IMR-90 (cell line): ENCODE measurements around the gene IQSEC1. TPM values are rescaled to one million over a fixed set of nuclear protein-coding genes. Genes with fewer than 3 reads are reported as not detected.

Experiments
- ATAC-seq: fragments of 200-7000 bp; cut with Tn5 transposase; 2 replicates; pipeline ENCODE4 v1.9.1; 2020; ENCODE audit warnings: low read depth, mild to moderate bottlenecking, moderate library complexity
- BruUV-seq: library from RNA; stranded (reverse); fragments of 400-500 nt; replicated peaks from 2 replicates; lab custom pipeline; 2021; lab: Mats Ljungman, UMichigan
- CTCF ChIA-PET: fragments of 300-600 bp; formaldehyde crosslinking; extraction: SDS; loops from one replicate; lab custom pipeline; 2021; ENCODE audit warnings: antibody characterized with exemption; lab: Yijun Ruan, JAX
- POLR2A ChIA-PET: fragments of 300-600 bp; sonication (Branson Sonifier 250); formaldehyde crosslinking; loops from one replicate; lab custom pipeline; 2022; ENCODE audit warnings: antibody characterized with exemption; ENCODE audit not compliant: unreplicated experiment; lab: Charles Lee
- DNase-seq: peaks from one replicate; pipeline ENCODE4 v3.0.0; 2013
- H2AFZ ChIP-seq: replicated peaks from 2 replicates; pipeline ENCODE3; 2013; ENCODE audit warnings: low read length, mild to moderate bottlenecking; ENCODE audit not compliant: poor library complexity
- H2AK5ac ChIP-seq: 2 replicates; pipeline ENCODE4 v1.6.1; 2013; ENCODE audit warnings: low read depth, low read length, inconsistent platforms
- H2AK9ac ChIP-seq: replicated peaks from 2 replicates; pipeline ENCODE3; 2013; ENCODE audit warnings: mild to moderate bottlenecking, low read depth, low read length, moderate library complexity; ENCODE audit not compliant: poor library complexity
- H2BK120ac ChIP-seq: 2 replicates; pipeline ENCODE4 v1.6.1; 2013; ENCODE audit warnings: low read depth, low read length, inconsistent platforms
- H2BK15ac ChIP-seq: 3 replicates; pipeline ENCODE4 v1.6.1; 2013; ENCODE audit warnings: low read depth, low read length, inconsistent platforms
- H2BK20ac ChIP-seq: 2 replicates; pipeline ENCODE4 v1.6.1; 2013; ENCODE audit warnings: low read depth, mild to moderate bottlenecking, inconsistent platforms, low read length, moderate library complexity
- H2BK5ac ChIP-seq: 2 replicates; pipeline ENCODE4 v1.6.1; 2013; ENCODE audit warnings: mild to moderate bottlenecking, low read depth, low read length, inconsistent platforms; ENCODE audit not compliant: poor library complexity, severe bottlenecking
- H3K14ac ChIP-seq: replicated peaks from 2 replicates; pipeline ENCODE4 v1.6.1; 2013; ENCODE audit warnings: low read depth, low read length, inconsistent platforms
- H3K18ac ChIP-seq: 2 replicates; pipeline ENCODE4 v1.6.1; 2013; ENCODE audit warnings: low read depth, low read length, control low read depth
- H3K23ac ChIP-seq: 2 replicates; pipeline ENCODE4 v1.6.1; 2013; ENCODE audit warnings: low read depth, low read length, inconsistent platforms
- H3K27ac ChIP-seq: 2 replicates; pipeline ENCODE4 v1.5.1; 2013; ENCODE audit warnings: mild to moderate bottlenecking, control low read depth, low read length; ENCODE audit not compliant: insufficient read depth
- H3K27me3 ChIP-seq: 2 replicates; pipeline ENCODE4 v1.6.1; 2013; ENCODE audit warnings: low read length; ENCODE audit not compliant: control insufficient read depth, insufficient read depth
- H3K36me3 ChIP-seq: 2 replicates; pipeline ENCODE4 v1.6.1; 2013; ENCODE audit warnings: low read length, mixed read lengths; ENCODE audit not compliant: control insufficient read depth, insufficient read depth
- H3K4ac ChIP-seq: 2 replicates; pipeline ENCODE4 v1.6.1; 2013; ENCODE audit warnings: low read depth, low read length, inconsistent platforms
- H3K4me1 ChIP-seq: 2 replicates; pipeline ENCODE4 v1.6.1; 2013; ENCODE audit warnings: low read length, mixed read lengths; ENCODE audit not compliant: control insufficient read depth, insufficient read depth
- H3K4me2 ChIP-seq: 2 replicates; pipeline ENCODE4 v1.6.1; 2013; ENCODE audit warnings: low read depth, mild to moderate bottlenecking, control low read depth, low read length, moderate library complexity
- H3K4me3 ChIP-seq: 2 replicates; pipeline ENCODE4 v1.5.1; 2013; ENCODE audit warnings: low read depth, mild to moderate bottlenecking, control low read depth, low read length, moderate library complexity; ENCODE audit not compliant: insufficient read depth
- H3K56ac ChIP-seq: 2 replicates; pipeline ENCODE4 v1.6.1; 2013; ENCODE audit warnings: low read length, inconsistent platforms; ENCODE audit not compliant: insufficient read depth; ENCODE audit errors: extremely low read depth
- H3K79me1 ChIP-seq, 2 experiments: 2 replicates each; pipeline ENCODE4 v1.6.1; 2013; ENCODE audit warnings: low read length in 2 of 2, inconsistent platforms in 1 of 2, low read depth in 1 of 2
- H3K9ac ChIP-seq: 2 replicates; pipeline ENCODE4 v1.6.1; 2013; ENCODE audit warnings: low read depth, low read length, control low read depth
- H3K9me1 ChIP-seq: 2 replicates; pipeline ENCODE4 v1.6.1; 2013; ENCODE audit warnings: low read length, inconsistent platforms; ENCODE audit not compliant: insufficient read depth
- H3K9me3 ChIP-seq: 2 replicates; pipeline ENCODE4 v1.6.1; 2013; ENCODE audit warnings: low read length; ENCODE audit not compliant: control insufficient read depth, insufficient read depth
- H4K20me1 ChIP-seq: 2 replicates; pipeline ENCODE4 v1.6.1; 2013; ENCODE audit warnings: low read length, inconsistent platforms; ENCODE audit not compliant: insufficient read depth
- H4K5ac ChIP-seq: 2 replicates; pipeline ENCODE4 v1.6.1; 2013; ENCODE audit warnings: mild to moderate bottlenecking, low read depth, low read length, control low read depth
- H4K8ac ChIP-seq, 2 experiments: 2 replicates each; pipeline ENCODE4 v1.6.1; 2013; ENCODE audit warnings: low read depth in 2 of 2, low read length in 2 of 2, control low read depth in 1 of 2, inconsistent platforms in 1 of 2
- H4K91ac ChIP-seq: 2 replicates; pipeline ENCODE4 v1.6.1; 2013; ENCODE audit warnings: low read depth, low read length, inconsistent platforms; ENCODE audit not compliant: insufficient read depth
- BHLHE40 ChIP-seq: fragments of 150-350 bp; IDR thresholded peaks from 2 replicates; pipeline ENCODE4 v1.6.1; 2016; ENCODE audit warnings: mild to moderate bottlenecking, low read depth, low read length
- CEBPB ChIP-seq: IDR thresholded peaks from 2 replicates; pipeline ENCODE4 v1.6.1; 2012; ENCODE audit warnings: low read depth, low read length, improper control_type of control experiment
- CHD1 ChIP-seq: IDR thresholded peaks from 2 replicates; pipeline ENCODE4 v1.6.1; 2012; ENCODE audit warnings: low read depth, low read length, improper control_type of control experiment
- CTCF ChIP-seq: conservative IDR thresholded peaks from 2 replicates; pipeline ENCODE4 v1.5.1; 2012; ENCODE audit warnings: mild to moderate bottlenecking, low read depth, low read length, improper control_type of control experiment
- ELK1 ChIP-seq: fragments of 150-350 bp; IDR thresholded peaks from 2 replicates; pipeline ENCODE4 v1.6.1; 2016; ENCODE audit warnings: low read depth, mild to moderate bottlenecking, low read length, moderate library complexity, borderline replicate concordance
- MAFK ChIP-seq: IDR thresholded peaks from 2 replicates; pipeline ENCODE4 v1.6.1; 2012; ENCODE audit warnings: low read depth, low read length, improper control_type of control experiment
- MAZ ChIP-seq: IDR thresholded peaks from 2 replicates; pipeline ENCODE4 v1.6.1; 2012; ENCODE audit warnings: low read depth, mild to moderate bottlenecking, low read length, improper control_type of control experiment, moderate library complexity, borderline replicate concordance
- NFE2L2 ChIP-seq: fragments of 150-350 bp; IDR thresholded peaks from 2 replicates; pipeline ENCODE4 v1.6.1; 2016; ENCODE audit warnings: low read depth, mild to moderate bottlenecking, low read length
- POLR2A ChIP-seq: IDR thresholded peaks from 2 replicates; pipeline ENCODE4 v1.6.1; 2012; ENCODE audit warnings: mild to moderate bottlenecking, low read depth, low read length
- RAD21 ChIP-seq: IDR thresholded peaks from 2 replicates; pipeline ENCODE4 v1.6.1; 2012; ENCODE audit warnings: low read length, improper control_type of control experiment
- RCOR1 ChIP-seq: IDR thresholded peaks from 2 replicates; pipeline ENCODE4 v1.6.1; 2012; ENCODE audit warnings: mild to moderate bottlenecking, low read length, improper control_type of control experiment; ENCODE audit not compliant: insufficient replicate concordance
- RFX5 ChIP-seq: IDR thresholded peaks from 2 replicates; pipeline ENCODE4 v1.8.0; 2012; ENCODE audit warnings: low read depth, mild to moderate bottlenecking, low read length, moderate library complexity
- USF2 ChIP-seq: fragments of 150-350 bp; IDR thresholded peaks from 2 replicates; pipeline ENCODE4 v1.6.1; 2017; ENCODE audit warnings: mild to moderate bottlenecking, antibody characterized with exemption, low read length, low read depth
- WGBS, 2 experiments: methylation state at CpG; one replicate each; pipeline versions ENCODE4 v1.1.5 to v1.1.7; 2013; ENCODE audit warnings: missing lambda C conversion rate in 2 of 2; ENCODE audit not compliant: insufficient read length in 1 of 2; ENCODE audit errors: extremely low coverage in 2 of 2; 5-methylcytosine and 5-hydroxymethylcytosine counted together
- dilution Hi-C: fragments of 300-500 bp; cut with HindIII; formaldehyde crosslinking; loops from one replicate; pipeline ENCODE4 v1.14.3; 2018; ENCODE audit warnings: low sequenced_read_pairs; ENCODE audit not compliant: unreplicated experiment
- in situ Hi-C: fragments of 300-500 bp; cut with MboI; formaldehyde crosslinking; loops from 3 replicates; pipeline ENCODE4 v1.14.3; 2019; ENCODE audit warnings: low sequenced_read_pairs, inconsistent platforms, mixed read lengths
- intact Hi-C: fragments of 100-400 bp; cut with micrococcal nuclease; formaldehyde crosslinking; loops from 2 replicates; pipeline ENCODE4 v1.10.0; 2022
- polyA plus RNA-seq, 3 experiments: library from polyadenylated mRNA; depleted of rRNA; stranded (reverse); fragments of >200 nt; gene quantifications; 2 replicates each; pipeline ENCODE4 v1.2.3, GENCODE V29; 2012; ENCODE audit warnings: low replicate concordance in 1 of 3
- total RNA-seq: library from RNA; depleted of rRNA; stranded (reverse); fragments of >200 nt; gene quantifications from 2 replicates; pipeline ENCODE4 v1.2.3, GENCODE V29; 2012

Gene IQSEC1
- total and polyA plus RNA-seq, 2 of the 4 experiments (the other 2 are of a cell fraction), result 5.9 to 11.9 TPM

GRCh38 chr3:13015286-13016082 is 57.7 kb downstream of the IQSEC1 start:
- Histone ChIP-seq H3K18ac (no peak overlapping the region; the same call in 1 of the 2 replicates), H2BK15ac (no peak overlapping the region), H3K9me3 (no peaks in the 10 kb centered on the region), H2AK9ac (no peak overlapping the region), H2AFZ (peak overlapping the region; percentile 33), H3K4me2 (no peak overlapping the region), H2BK20ac (no peak overlapping the region), H3K36me3 (no peaks in the 10 kb centered on the region), H3K14ac (no peak overlapping the region), H3K79me1 (no peaks in the 10 kb centered on the region), H3K56ac (no peak overlapping the region), H3K9ac (no peak overlapping the region), H3K4me1 (peaks cover 18% of the 10 kb centered on the region; the same call in 1 of the 2 replicates), H4K5ac (no peak overlapping the region), H3K27me3 (peaks cover under 1% of the 10 kb centered on the region; the same call in 1 of the 2 replicates), H2BK120ac (no peak overlapping the region), H4K91ac (no peak overlapping the region), H4K8ac (no peak overlapping the region), H2AK5ac (no peak overlapping the region), H3K4ac (no peak overlapping the region), H2BK5ac (no peak overlapping the region), H4K20me1 (no peaks in the 10 kb centered on the region), H3K4me3 (no peak overlapping the region), H3K27ac (no peak overlapping the region), H3K9me1 (no peaks in the 10 kb centered on the region; the same call in 1 of the 2 replicates), H3K23ac (no peak overlapping the region)
- intact Hi-C loops (no loop called here), dilution Hi-C loops (no loop called here), in situ Hi-C loops (no loop called here)
- DNase-seq (no peak), ATAC-seq (no peak)
- 84% methylated on average over 5 of the region's 18 CpGs; no CpG with 5 or more reads in 1 of the 2 experiments for WGBS, 2 experiments
- ChIA-PET POLR2A (no interaction called here), CTCF (no interaction called here)
- TF ChIP-seq CTCF, result no peak
- TF ChIP-seq MAZ, result no peak
- no peak for TF ChIP-seq BHLHE40
- TF ChIP-seq ELK1, result no peak
- TF ChIP-seq POLR2A, result no peak
- TF ChIP-seq RFX5, result no peak
- TF ChIP-seq RAD21, result no peak
- no peak for TF ChIP-seq CHD1
- TF ChIP-seq CEBPB, result no peak
- no peak for TF ChIP-seq MAFK
- no peak for TF ChIP-seq NFE2L2
- TF ChIP-seq USF2, result no peak
- no peak for TF ChIP-seq RCOR1
- BruUV-seq, result no TSS peak
